Upper lobe of left lung (tissue), 6 donors: ENCODE measurements around the gene SRPK2. TPM values are rescaled to one million over a fixed set of nuclear protein-coding genes. Genes with fewer than 3 reads are reported as not detected.

Experiments
- ATAC-seq, 2 donors: fragments of 200-7000 bp; cut with Tn5 transposase; one replicate each; pipeline ENCODE4 v1.9.1; 2022; ENCODE audit warnings: mild to moderate bottlenecking in 2 of 2, moderate library complexity in 2 of 2; ENCODE audit not compliant: low FRiP score in 2 of 2
- DNase-seq, 2 donors: peaks; one replicate each; pipeline ENCODE4 v3.0.0-alpha.2; 2019 to 2020
- H3K27ac ChIP-seq, 4 donors: fragments of 200-600 bp; sonication (generic); one replicate each; pipeline ENCODE4 v1.5.1; 2016 to 2019
- H3K27me3 ChIP-seq, 4 donors: fragments of 200-600 bp; sonication (generic); one replicate each; pipeline ENCODE4 v1.5.1; 2017 to 2019
- H3K36me3 ChIP-seq, 4 donors: fragments of 200-600 bp; sonication (generic); one replicate each; pipeline ENCODE4 v1.5.1; 2016 to 2019
- H3K4me1 ChIP-seq, 4 donors: fragments of 200-600 bp; sonication (generic); one replicate each; pipeline ENCODE4 v1.5.1; 2018 to 2019
- H3K4me3 ChIP-seq, 4 donors: fragments of 200-600 bp; sonication (generic); one replicate each; pipeline ENCODE4 v1.5.1; 2017 to 2019; ENCODE audit warnings: mild to moderate bottlenecking in 2 of 4, moderate library complexity in 1 of 4
- H3K9me3 ChIP-seq, 4 donors: fragments of 200-600 bp; sonication (generic); one replicate each; pipeline ENCODE4 v1.5.1; 2018 to 2019
- EP300 ChIP-seq, 4 donors: sonication (generic); formaldehyde crosslinking; IDR thresholded peaks; one replicate each; pipeline ENCODE4 v1.5.1; 2017; ENCODE audit warnings: antibody characterized with exemption in 4 of 4, control low read depth in 2 of 4
- POLR2A ChIP-seq, 4 donors: fragments of 450-650 bp; IDR thresholded peaks; one replicate each; pipeline ENCODE4 v1.5.1; 2016 to 2017; ENCODE audit warnings: antibody characterized with exemption in 4 of 4, mild to moderate bottlenecking in 2 of 4
- POLR2AphosphoS5 ChIP-seq, 2 donors: sonication (generic); formaldehyde crosslinking; IDR thresholded peaks; one replicate each; pipeline ENCODE4 v1.5.1; 2017; ENCODE audit warnings: antibody characterized with exemption in 2 of 2
- WGBS, 2 donors: methylation state at CpG; one replicate each; pipeline ENCODE4 v1.1.5; 2017 to 2018; 5-methylcytosine and 5-hydroxymethylcytosine counted together
- total RNA-seq, 6 donors: library from RNA; depleted of rRNA in 4 of 6; stranded (reverse); fragments of >200 nt in 4 of 6; gene quantifications; one replicate each; pipeline versions ENCODE4 v1.1.0 to v1.2.1, GENCODE V29; 2016 to 2021
- TF ChIP-seq, protein P1 (sequence below), 6 experiments: fragments of 450-650 bp in 4 of 6; fragments of 200-600 bp in 2 of 6; sonication (generic) in 2 of 6; IDR thresholded peaks; one replicate each; pipeline ENCODE4 v1.5.1; 2016 to 2019; ENCODE audit warnings: antibody characterized with exemption in 6 of 6
- donor health status: DM: no; HTN: no; CAD: no; lungs with moderate emphysema.
- donor health status: DM: no; HTN: yes; CAD: no; lungs with severe emphysema.

SRPK2 gene
- total RNA-seq, 6 donors from 2014 or later, result 29.6 to 55.6 (median 45.6) TPM

DNA sequence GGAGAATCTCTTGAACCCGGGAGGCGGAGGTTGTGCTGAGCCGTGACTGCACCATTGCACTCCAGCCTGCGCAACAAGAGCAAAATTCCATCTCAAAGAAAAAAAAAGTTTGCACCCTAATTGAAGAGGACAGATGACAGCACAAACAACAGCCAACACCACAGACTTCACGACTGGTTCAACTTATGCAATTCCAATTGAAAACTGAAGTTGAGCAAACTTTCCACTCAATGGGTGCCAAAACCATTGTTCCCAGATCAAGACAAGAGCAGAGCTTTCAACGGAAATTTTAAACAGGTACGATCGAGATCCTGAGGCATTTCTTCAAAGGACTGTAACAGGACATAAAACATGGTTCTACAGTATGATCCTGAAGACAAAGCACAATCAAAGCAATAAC lies 225.0 kb downstream of the SRPK2 start:
- H3K36me3 ChIP-seq, result peaks cover 8 to 53% (median 23%) of the 10 kb centered on the region in 4 donors
- ATAC-seq, result no peak
- DNase-seq, result no peak
- TF ChIP-seq POLR2A (IDR thresholded peaks at IDR 0.05) (no peak), POLR2AphosphoS5 (IDR thresholded peaks at IDR 0.05) (no peak), EP300 (IDR thresholded peaks at IDR 0.05) (no peak)
- TF ChIP-seq, protein P1, sequence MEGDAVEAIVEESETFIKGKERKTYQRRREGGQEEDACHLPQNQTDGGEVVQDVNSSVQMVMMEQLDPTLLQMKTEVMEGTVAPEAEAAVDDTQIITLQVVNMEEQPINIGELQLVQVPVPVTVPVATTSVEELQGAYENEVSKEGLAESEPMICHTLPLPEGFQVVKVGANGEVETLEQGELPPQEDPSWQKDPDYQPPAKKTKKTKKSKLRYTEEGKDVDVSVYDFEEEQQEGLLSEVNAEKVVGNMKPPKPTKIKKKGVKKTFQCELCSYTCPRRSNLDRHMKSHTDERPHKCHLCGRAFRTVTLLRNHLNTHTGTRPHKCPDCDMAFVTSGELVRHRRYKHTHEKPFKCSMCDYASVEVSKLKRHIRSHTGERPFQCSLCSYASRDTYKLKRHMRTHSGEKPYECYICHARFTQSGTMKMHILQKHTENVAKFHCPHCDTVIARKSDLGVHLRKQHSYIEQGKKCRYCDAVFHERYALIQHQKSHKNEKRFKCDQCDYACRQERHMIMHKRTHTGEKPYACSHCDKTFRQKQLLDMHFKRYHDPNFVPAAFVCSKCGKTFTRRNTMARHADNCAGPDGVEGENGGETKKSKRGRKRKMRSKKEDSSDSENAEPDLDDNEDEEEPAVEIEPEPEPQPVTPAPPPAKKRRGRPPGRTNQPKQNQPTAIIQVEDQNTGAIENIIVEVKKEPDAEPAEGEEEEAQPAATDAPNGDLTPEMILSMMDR (IDR thresholded peaks at IDR 0.05), result no peak
- 85 to 89% methylated on average over 8 of the region's 8 CpGs for WGBS, 2 donors
- H3K27ac ChIP-seq, result no peak overlapping the region
- no peak overlapping the region for H3K4me3 ChIP-seq
- no peaks in the 10 kb centered on the region for H3K9me3 ChIP-seq
- no peaks in the 10 kb centered on the region for H3K27me3 ChIP-seq
- H3K4me1 ChIP-seq, result no peaks in the 10 kb centered on the region

DNA sequence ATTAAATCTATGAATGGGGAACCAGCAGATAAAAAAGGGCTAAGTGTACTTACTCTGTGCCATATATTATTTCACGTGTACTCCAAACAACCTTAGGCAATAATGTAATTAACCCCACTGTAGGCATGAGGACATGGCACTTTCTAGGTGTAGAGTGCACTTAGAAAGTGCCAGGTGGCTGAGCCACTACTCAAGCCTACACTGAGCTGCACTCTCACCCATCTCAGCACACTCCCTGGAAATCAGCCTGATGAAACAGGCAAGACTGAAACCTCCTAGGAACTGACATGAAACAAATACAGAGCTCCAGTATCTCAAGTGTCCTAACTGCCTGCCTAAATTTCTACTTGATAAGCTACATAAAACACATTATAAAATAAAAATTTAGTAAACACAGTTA lies 227.4 kb downstream of the SRPK2 start:
- no peak overlapping the region for H3K27ac ChIP-seq
- WGBS, 2 donors, result 71 to 73% methylated on average over 1 of the region's 1 CpG
- no peaks in the 10 kb centered on the region for H3K4me1 ChIP-seq
- peak in 1 of 2 donors; percentile 25 for DNase-seq
- ATAC-seq, result peak in 1 of 2 donors; percentile 46
- H3K36me3 ChIP-seq, result peaks cover 0 to 30% (median 11%) of the 10 kb centered on the region in 4 donors
- TF ChIP-seq, protein P1 (IDR thresholded peaks at IDR 0.05), result no peak
- TF ChIP-seq POLR2AphosphoS5 (IDR thresholded peaks at IDR 0.05) (no peak), EP300 (IDR thresholded peaks at IDR 0.05) (no peak), POLR2A (IDR thresholded peaks at IDR 0.05) (no peak)
- no peak overlapping the region for H3K4me3 ChIP-seq
- H3K27me3 ChIP-seq, result no peaks in the 10 kb centered on the region
- H3K9me3 ChIP-seq, result no peaks in the 10 kb centered on the region

DNA sequence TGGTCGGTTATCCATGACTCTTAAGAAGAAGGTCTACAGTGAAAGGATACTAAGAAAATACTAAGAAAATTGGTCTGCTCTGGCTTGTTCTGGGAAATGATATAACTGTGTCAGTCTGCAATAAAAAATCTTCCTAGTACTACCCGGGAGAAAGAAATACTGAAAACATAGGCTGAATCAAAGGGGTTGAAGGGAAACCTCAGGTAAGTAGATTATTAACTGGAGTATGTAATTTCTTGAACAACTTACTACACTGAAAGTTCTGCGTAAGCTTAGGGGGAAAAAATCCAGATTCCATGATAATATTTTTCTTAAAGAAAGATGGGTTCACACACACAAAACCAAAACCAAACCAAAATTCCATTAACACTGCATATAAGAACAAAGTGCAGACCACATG lies 231.4 kb downstream of the SRPK2 start:
- no peak for DNase-seq
- 85 to 88% methylated on average over 3 of the region's 3 CpGs for WGBS, 2 donors
- Histone ChIP-seq H3K4me1 (peaks cover 0 to 4% (median 2%) of the 10 kb centered on the region in 4 donors), H3K27ac (no peak overlapping the region), H3K9me3 (no peaks in the 10 kb centered on the region), H3K27me3 (no peaks in the 10 kb centered on the region), H3K36me3 (peaks cover 0 to 11% (median 2%) of the 10 kb centered on the region in 4 donors), H3K4me3 (no peak overlapping the region)
- ATAC-seq, result no peak
- no peak for TF ChIP-seq POLR2AphosphoS5 (IDR thresholded peaks at IDR 0.05)
- no peak for TF ChIP-seq EP300 (IDR thresholded peaks at IDR 0.05)
- TF ChIP-seq POLR2A (IDR thresholded peaks at IDR 0.05), result no peak
- TF ChIP-seq, protein P1 (IDR thresholded peaks at IDR 0.05), result no peak

DNA sequence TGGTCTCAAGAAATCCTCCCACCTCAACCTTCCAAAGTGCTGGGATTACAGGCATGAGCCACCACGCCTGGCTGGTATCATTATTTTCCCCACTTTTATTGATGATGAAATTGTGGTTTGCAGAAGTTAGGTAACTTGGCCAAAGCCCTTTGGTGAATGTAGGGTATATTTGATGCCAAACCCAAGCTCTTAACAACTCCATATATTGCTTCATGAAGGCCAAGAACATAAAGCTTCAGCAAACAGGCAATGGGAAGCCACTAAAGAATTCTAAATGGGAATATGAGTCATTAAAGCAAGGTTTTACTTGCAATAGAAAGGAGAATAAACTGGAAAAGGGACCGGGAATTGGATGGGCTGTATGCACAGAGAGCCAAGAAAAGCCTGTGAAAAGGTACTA lies 232.0 kb downstream of the SRPK2 start:
- TF ChIP-seq, protein P1 (IDR thresholded peaks at IDR 0.05), result no peak
- no peak for TF ChIP-seq EP300 (IDR thresholded peaks at IDR 0.05)
- TF ChIP-seq POLR2A (IDR thresholded peaks at IDR 0.05), result no peak
- no peak for TF ChIP-seq POLR2AphosphoS5 (IDR thresholded peaks at IDR 0.05)
- no peak overlapping the region for H3K27ac ChIP-seq
- no peaks in the 10 kb centered on the region for H3K27me3 ChIP-seq
- WGBS, 2 donors, result 88 to 89% methylated on average over 2 of the region's 2 CpGs
- H3K9me3 ChIP-seq, result no peaks in the 10 kb centered on the region
- ATAC-seq, result no peak
- no peak overlapping the region for H3K4me3 ChIP-seq
- peaks cover 0 to 11% (median 2%) of the 10 kb centered on the region in 4 donors for H3K36me3 ChIP-seq
- H3K4me1 ChIP-seq, result peaks cover 0 to 4% (median 2%) of the 10 kb centered on the region in 4 donors
- DNase-seq, result no peak

DNA sequence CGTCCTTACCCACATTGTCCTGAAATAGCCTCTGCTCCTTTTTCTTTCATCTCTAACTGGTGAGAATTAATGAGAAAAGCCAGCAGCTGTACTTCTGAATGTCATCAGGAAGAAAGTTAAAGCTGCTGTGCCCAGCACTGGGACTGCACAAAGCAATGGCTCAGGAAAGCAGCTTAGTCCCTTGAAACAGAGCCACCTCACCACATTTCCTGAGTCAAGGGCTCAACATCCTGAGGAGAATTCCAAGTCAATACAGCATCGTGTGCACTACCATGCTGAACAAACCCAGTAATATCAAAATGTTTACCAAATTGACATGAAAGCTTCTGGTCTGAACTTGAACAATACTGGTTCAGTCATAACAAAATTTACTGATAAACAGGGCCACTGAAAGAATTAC lies 234.6 kb downstream of the SRPK2 start:
- Histone ChIP-seq H3K9me3 (no peaks in the 10 kb centered on the region), H3K36me3 (no peaks in the 10 kb centered on the region), H3K4me3 (no peak overlapping the region), H3K27ac (peak overlapping the region in 1 of 4 donors; percentile 50), H3K4me1 (peaks cover 0 to 4% (median 2%) of the 10 kb centered on the region in 4 donors), H3K27me3 (no peaks in the 10 kb centered on the region)
- ATAC-seq (no peak), DNase-seq (no peak)
- WGBS, 2 donors, result 51 to 57% methylated on average over 2 of the region's 2 CpGs
- TF ChIP-seq POLR2A (IDR thresholded peaks at IDR 0.05) (no peak), POLR2AphosphoS5 (IDR thresholded peaks at IDR 0.05) (no peak), EP300 (IDR thresholded peaks at IDR 0.05) (no peak)
- TF ChIP-seq, protein P1 (IDR thresholded peaks at IDR 0.05), result no peak
